Fibroblast of lung (primary cell): ENCODE measurements around the gene SLC16A8.

Experiments
- EZH2 ChIP-seq: IDR thresholded peaks from 2 replicates; pipeline ENCODE4 v1.5.1; 2012; ENCODE audit warnings: low read length, control low read depth, mild to moderate bottlenecking; ENCODE audit errors: missing control alignments
- TF ChIP-seq, protein P1 (sequence below), 2 donors: IDR thresholded peaks in 1 of 2; conservative IDR thresholded peaks in 1 of 2; 1 replicate in 1 of 2; 2 replicates in 1 of 2; pipeline ENCODE4 v1.5.1; 2011 to 2012; ENCODE audit warnings: low read length in 2 of 2, control low read depth in 1 of 2, inconsistent platforms in 1 of 2, low read depth in 1 of 2, mild to moderate bottlenecking in 1 of 2

DNA sequence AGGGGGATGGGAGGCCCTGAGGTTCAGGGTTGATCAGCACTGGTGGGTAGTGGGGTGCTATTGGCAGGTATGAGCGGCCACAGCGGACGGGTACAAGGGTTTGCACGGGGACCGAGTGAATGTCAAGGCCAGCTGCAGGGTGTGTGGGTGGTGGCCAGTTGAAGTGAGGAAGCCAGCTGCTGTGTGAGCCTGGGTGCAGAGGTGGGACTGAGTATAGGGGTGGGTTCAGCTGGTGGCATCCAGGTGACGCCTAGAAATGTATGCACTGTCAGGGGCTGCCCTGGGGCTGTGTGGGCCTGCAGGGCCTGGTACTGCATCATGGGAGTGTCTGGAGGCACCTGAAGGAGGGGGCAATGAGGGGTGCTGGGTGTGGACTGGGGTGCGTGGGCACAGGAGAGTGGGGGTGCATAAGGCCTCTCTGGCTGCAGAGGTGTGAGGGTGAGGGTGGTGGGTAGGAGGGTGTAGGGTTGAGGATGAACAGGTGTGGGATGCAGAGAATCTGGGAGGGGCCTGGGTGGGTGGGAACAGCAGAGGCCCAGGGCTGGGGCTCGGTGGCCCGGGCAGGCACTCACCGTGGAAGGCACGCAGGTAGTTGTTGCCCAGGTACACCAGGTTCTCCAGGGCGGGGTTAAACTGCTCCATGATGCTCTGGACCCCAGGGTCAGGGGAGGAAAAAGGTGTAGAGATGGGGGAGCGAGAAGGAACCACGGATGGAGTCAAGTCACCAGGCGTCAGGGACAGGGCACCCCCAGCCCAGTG lies 24.8 kb upstream of the SLC16A8 start:
- TF ChIP-seq, protein P1, sequence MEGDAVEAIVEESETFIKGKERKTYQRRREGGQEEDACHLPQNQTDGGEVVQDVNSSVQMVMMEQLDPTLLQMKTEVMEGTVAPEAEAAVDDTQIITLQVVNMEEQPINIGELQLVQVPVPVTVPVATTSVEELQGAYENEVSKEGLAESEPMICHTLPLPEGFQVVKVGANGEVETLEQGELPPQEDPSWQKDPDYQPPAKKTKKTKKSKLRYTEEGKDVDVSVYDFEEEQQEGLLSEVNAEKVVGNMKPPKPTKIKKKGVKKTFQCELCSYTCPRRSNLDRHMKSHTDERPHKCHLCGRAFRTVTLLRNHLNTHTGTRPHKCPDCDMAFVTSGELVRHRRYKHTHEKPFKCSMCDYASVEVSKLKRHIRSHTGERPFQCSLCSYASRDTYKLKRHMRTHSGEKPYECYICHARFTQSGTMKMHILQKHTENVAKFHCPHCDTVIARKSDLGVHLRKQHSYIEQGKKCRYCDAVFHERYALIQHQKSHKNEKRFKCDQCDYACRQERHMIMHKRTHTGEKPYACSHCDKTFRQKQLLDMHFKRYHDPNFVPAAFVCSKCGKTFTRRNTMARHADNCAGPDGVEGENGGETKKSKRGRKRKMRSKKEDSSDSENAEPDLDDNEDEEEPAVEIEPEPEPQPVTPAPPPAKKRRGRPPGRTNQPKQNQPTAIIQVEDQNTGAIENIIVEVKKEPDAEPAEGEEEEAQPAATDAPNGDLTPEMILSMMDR (conservative IDR thresholded peaks at IDR 0.05 in 1 of 2, IDR thresholded peaks at IDR 0.05 in 1 of 2; ENCODE audit: low read depth in 1 of 2, low read length in 2 of 2) = no peak
- no peak for TF ChIP-seq EZH2
